HG03460 (cell line): ENCODE results near the gene ERC1.
"Not testable (repeated sequence)": the region's sequence is repeated elsewhere in the genome, so short reads cannot be mapped to it uniquely, and the experiment has no call there.

Experiments
- ATAC-seq: cut with Tn5 transposase; IDR thresholded peaks from one replicate; pipeline ENCODE4 v1.9.1; 2021; ENCODE audit not compliant: unreplicated experiment

The ERC1 gene

DNA sequence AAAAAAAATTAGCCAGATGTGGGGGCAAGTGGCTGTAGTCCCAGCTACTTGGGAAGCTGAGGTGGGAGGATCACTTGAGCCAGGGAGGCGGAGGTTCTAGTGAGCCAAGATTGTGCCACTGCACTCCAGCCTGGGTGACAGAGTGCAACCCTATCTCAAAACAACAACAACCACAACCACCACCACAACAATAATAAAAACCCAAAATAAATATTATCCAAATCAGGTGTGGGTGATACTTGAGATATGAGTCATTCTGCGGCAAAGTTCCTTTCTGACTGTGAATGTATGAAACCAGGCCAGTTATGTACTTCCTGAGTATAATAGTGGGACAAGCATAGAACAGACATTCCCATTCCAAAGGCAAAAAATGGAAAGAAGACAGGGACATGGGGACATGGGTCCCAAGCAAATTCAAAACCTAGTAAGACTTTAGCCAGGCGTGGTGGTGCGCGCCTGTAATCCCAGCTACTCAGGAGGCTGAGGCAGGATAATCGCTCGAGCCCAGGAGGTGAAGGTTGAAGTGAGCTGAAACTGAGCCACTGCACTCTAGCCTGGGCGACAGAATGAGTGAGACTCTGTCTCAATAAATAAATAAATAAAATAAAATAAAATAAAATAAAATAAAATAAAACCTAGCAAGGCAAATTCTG lies 9.7 kb upstream of the ERC1 start:
- no peak for ATAC-seq

DNA sequence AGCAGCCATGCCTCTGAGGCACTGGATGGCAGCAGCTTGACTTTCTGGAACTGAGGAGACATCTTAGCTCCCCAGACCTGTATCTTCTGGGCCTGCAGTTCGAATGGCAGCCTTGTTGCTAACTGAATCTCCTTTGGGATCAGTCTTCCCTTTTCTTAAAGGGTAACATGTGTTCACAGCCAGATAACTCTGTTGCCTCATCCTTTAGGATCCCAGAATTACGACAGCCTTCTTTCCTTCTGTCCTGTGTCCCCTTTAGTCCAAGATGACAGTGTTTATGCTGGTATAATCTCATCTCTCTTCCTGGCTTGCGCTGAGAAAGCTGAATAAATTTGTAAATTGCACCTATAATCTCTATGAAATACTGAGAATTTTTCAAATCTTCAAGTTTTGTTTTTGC lies 9.1 kb upstream of the ERC1 start:
- ATAC-seq, result no peak

DNA sequence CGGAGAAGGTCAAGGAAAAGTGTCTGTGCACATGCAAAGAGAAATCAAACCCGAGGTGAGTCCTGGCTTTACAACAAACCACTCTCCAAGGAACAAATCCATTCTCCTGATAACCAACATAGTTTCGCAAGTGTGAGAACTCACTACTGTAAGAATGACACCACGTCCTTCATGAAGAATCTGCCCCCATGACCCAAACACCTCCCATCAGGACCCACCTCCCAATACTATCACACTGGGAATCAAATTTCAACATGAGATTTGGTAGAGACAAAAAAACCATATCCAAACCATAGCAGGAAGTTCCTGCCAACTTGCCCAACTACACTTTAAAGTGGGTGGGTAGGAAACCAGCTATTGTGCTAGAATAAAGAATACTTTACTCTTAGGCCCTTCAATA lies 2.4 kb upstream of the ERC1 start:
- ATAC-seq, result no peak

DNA sequence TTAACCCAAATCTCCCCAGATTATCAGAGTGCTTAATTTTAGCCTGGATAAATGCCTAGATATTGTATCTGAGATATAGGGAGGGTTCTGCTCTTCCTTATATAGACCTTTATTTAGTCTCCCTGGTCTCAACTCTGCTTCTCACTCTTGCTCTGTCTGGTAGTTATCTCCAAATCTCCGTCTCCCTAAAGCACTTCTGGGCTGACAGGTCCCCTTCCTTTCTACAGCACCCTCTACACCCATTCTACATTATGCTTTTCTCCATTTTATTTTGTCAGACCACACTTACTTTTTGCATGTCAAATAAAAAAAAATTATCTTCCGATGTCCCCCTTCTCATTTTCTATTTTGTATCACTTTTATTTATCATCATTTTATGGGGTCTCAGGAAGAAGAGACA lies 2.0 kb upstream of the ERC1 start:
- ATAC-seq, result no peak

DNA sequence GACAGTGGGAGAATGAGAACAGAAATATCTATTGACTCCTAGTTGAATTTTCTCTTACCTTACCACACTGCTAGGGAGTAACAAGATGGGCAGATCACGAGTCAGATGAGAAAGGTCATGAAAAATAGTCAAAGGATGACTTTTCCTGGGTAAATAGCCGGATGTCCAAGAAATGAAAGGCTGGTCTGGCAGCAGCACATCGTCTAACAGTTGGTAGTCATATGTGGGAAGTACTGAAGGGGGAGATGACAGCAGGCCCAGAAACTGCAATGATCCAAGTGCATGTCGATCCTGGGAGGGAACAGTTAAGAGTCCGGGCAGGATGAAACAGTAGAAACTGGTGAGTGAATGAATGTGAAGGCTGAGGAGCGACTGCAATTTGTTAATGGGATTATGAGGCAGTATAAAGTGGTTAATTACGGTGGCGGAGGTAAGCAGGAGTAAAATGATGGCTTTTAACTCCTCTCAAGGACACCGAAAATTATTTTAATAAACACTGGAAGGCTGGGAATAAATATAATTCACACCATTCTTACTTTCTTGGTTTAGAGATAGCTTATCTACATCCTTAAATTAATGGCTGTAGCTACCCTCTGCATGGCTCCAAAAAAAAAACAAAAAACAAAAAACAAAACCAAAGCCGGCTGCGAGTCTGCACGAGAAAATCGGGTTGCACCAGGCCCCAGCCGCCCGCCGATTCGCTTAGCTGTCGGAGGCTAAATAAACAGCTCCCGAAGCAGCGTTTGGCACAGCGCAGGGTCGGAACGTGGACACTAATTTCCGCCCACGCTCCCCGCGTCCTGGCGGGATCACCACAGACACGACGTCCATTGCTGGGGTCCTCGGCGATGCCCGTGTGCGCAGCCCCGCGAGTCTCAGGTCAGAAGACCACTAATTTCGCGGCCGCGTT lies 1.0 kb upstream of the ERC1 start:
- peak; percentile 8 for ATAC-seq

DNA sequence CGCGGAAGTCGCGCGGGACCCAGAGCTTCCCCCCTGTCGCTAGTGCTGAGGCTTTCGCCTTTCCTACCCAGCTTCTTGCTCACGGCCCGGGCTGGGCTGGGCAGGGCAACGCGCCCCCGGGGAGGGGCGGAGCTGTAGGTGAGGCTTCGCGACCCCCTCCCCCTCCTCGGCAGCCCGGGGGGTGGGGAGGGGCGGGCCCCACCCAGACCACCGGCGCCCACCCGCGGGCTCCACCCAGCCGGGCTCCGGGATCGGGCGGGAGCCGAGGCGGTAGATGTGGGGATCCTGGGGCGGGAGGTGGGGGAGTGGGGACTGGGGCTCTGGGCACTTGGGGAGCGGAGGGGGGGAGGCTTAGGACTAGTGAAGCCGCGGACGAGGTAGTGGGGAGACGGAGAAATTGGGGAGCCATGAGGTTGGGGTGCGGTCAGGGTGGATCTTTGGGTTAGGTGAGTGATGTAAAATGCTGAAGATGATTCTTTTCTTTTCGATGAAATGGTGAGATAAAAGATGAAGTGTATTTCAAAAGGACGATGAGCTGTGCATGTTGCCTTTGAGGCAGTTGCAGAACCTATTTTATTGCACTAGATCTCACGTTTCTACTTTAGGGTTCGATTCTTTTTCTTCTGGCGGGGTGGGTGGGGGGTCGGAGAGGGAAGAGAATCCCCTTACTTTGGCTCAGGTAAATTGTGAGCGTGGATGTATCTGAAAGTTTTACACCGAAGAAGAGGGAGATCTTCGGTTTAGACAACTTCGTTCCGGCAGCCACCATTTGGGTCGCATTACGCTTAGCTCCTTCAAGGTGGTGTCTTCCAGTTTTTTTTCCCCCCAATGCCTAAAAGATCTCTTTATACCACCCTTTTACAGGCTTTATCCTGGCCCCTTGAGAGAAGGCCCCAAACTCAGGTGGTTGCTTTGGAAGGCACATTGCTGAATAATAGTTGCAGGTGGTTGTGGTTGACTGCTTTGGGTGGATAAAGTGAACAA lies 619 bp downstream of the ERC1 start:
- peak; percentile 44 for ATAC-seq

DNA sequence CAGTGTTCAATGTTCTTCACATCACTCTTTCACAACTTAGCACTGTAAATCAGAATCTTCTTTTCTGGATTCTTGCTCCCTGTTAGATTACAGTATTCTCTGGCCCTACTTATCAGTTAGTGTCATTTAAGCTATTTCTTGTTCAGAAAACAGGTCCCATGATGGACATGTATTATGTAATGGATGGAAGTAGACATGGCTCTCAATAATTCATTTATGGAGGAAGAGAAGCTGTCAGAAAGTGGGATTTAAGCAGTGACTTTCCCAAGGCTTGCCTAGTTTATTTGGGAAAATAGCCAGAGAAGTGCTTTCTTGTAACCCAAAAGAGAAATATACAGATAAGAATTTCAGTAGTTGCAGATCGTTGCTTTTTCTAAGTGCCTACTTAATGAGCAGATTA lies 1.6 kb downstream of the ERC1 start:
- ATAC-seq, result no peak

DNA sequence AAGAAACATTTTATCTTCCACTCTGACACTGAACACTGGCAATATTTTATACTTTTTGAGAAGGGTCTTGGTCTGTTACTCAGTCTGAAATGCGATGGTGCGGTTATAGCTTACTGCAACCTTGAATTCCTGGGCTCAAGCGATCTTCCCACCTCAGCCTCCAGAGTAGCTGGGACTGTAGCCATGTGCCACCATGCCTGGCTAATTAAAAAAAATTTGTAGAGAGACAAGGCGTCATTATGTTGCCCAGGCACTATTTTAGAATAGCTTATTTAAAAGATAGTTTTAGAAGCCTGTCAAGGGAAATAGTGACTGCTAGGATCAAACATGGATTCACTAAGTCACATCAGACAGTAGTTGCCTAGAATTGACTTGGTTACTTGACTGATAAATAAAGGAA lies 5.9 kb downstream of the ERC1 start:
- no peak for ATAC-seq

DNA sequence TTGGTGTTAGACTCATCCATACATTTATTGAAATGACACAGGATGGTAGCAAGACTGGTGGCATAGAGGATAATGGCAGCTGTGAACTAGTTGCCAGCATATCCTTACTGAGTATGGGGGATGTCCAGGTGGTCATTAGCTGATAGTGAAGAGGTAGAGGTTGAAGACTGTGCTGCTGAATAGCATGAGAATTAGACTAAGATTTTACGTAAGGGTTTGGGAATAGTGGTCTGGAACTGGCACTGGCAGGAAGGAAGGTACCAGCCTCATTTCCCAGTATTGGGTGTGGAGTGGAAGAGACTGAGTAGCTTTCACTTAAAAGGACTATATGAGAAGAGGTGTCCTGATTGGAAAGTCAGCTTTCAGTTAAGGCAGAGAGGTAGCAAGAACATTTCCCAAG lies 6.5 kb downstream of the ERC1 start:
- no peak for ATAC-seq

DNA sequence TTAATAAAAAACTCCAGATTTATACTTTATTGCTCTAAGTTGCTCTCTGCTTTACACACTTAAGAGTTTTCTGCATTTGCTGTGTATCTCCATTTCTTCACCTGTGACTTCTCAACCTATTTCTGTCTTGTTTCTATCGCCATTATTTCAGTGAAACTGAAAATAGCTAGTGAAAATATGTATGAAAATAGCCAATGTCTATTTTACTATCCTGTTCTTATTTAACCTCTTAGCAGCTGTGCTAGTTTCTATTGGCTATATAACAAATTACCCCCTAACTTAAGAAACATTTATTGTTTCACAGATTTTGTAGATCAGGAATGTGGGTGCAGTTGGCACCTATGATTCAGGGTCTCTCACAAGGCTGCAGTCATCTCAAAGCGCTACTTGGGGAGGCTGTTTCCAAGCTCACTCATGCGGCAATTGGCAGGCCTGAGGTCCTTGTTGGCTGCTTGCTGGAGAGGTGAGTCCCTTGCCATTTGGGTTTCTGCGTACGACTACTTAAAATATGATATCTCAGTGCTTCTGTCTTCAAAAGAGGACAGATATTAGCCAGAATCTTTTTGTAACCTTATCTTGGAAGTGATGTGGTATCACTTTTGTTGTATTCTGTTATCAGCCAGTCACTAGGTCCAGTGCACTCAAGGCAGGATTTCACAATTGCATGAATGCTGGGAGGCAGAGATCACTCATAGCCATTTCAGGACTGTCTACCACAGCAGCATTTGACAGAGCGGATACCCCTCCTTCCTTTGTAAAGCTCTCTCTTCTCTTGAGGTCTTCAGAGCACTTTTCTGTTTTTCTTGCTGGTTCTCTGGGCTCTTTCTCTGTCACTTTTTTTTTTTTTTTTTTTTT lies 7.2 kb downstream of the ERC1 start:
- peak; percentile 71 for ATAC-seq

DNA sequence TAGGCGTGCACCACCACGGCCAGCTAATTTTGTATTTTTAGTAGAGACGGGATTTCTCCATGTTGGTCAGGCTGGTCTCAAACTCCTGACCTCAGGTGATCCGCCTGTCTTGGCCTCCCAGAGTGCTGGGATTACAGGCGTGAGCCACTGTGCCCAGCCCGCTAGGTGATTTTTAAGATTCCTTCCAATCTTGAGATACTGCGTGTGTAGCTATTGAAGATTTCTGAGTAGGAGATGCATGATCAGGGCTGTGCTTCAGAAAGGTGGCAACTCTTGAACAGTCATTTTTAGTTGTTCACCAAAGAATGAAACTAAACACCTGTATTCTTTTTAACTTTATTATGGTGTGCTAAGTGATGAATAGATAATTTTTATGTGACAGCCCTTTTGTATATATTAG lies 8.7 kb downstream of the ERC1 start:
- ATAC-seq, result not testable (repeated sequence)

DNA sequence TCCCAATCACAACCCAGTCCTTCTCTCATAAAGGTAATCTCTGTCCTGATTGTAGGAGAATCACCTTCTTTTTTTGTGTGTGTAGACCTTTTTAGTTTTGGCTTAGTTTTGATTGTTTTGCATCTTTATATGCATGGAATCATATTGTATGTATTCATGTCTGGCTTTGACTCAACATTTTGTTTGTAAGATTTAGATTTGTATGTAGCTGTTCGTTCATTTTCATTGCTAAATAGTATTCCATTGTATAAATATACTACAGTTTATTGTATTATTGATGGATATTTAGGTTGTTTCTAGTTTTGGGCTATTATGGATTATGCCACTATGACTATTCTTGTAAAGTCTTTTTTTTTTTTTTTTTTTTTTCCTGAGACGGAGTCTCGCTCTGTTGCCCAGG lies 10.5 kb downstream of the ERC1 start:
- no peak for ATAC-seq

DNA sequence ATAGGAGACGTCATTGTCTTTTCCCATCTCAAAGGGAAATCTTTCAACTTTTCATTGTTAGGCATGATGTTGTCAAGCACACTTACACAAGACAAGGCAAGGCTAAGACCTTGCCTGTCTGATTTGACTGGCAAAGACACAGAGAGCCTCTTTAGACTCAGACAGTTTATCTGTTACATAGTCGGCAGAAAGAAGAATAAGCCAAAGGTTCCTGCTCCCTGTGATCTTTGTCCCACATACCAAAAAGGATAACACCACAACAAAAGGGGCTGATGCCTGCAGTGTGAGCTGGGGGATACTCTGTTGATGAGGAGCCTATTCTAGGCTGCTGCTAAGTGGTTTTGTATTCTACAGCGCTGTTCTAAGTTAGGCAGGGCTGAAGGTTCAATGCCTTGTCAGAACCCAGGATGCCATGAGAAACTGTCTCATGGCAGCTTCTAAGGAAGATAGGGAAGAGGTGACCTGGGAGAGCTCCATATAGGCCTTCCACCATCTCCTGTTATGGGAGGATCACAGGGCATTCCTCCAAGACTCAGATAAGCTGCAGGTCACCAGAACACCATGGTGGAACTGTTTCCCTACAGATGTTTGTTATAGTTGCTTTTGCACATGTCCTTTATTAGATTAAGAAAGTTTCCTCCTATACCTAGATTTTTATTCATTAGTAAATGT lies 12.7 kb downstream of the ERC1 start:
- no peak for ATAC-seq

DNA sequence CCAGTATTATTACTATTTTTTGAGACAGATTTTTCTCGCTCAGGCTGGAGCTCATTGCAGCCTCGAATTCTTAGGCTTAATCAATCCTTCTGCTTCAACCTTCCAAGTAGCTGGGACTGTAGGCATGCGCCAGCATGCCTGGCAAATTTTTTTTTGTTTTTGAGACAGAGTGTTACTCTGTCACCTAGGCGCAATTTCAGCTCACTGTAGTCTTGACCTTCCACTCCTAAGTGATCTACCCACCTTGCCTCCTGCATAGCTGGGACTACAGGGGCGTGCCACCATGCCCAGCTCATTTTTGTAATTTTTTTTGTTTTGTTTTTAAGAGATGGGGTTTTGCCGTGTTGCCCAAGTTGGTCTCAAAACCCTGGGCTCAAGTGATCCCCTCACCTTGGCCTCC lies 15.2 kb downstream of the ERC1 start:
- ATAC-seq, result no peak

DNA sequence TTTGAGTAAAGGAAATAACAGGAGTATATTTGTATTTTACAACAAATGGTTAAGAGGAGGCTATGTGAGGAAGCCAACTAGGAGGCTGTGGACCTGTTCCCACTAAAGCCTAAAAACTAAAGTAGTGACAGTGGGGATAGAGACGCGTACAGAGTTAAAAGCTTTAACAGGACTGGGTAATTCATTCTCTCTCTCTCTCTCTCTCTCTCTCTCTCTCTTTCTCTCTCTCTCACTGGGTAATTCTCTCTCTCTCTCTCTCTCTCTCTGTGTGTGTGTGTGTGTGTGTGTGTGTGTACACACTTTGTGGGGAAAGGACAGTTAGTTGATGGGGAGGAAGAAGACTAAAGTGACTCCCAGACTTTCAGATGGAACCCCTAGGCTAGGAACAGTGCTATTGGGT lies 16.3 kb downstream of the ERC1 start:
- no peak for ATAC-seq

DNA sequence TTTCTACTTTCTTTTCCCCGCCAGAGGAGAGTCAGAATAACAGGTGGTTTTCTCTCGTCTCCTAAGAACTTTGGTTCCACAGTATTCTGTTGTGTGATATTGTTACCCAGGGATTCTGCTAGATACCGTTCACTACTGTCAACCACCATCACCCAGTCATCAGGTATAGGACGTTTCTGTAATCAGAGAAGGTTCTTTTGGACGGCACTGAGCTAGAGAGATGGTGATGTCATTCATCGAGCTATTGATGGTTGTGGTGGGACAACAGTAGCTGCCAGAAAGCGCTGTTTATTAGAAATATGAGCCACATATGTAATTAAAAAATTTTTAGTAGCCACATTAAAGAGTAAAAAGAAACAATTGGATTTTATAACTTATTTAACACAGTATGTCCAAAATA lies 17.0 kb downstream of the ERC1 start:
- no peak for ATAC-seq

DNA sequence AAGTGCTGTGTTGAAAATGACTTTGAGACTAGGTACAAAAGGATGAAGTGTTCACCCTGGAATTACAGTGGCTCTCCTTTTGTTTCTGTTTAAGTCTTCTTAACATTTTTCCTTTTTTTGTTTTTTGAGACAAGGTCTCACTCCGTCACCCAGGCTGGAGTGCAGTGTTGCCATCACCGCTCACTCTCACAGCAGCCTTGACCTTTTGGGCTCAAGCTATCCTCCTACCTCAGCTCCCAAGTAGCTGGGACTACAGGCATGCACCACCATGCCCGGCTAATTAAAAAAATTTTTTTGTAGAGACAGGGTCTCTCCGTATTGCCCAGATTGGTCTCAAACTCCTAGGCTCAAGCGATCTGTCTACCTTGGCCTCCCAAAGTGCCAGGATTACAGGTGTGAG lies 20.1 kb downstream of the ERC1 start:
- no peak for ATAC-seq

DNA sequence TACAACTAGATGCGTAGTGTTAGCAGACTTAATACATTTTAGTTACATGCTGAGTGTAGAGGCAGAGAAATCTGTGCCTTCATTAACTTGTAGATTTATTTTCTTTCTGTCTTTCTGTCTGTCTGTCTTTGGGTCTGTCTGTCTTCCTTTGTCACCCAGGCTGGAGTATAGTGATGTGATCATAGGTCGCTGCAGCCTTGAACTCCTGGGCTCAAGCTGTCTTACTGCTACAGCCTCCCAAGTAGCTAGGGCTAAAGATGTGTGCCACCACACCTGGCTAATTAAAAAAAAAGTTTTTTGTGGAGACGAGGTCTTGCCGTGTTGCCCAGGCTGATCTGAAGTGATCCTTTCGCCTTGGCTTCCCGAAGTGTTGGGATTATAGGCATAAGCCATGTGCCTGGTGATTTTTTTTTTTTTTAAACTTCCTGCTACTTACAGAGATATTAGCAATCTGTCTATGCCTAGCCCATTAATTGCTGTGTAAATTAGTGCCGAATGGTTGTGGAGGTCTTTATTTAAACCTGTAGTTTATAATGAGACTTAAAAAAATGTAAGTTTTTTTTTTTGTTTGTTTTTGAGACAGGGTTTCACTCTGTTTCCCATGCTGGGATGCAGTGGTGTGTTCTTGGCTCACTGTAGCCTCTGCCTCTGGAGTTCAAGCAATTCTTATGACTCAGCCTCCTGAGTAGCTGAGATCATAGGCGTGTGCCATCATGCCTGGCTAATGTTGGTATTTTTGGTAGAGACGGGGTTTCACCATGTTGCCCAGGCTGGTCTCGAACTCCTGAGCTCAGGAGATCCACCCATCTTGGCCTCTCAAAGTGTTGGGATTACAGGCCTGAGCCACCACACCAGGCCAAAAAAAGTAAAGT lies 22.8 kb downstream of the ERC1 start:
- no peak for ATAC-seq

DNA sequence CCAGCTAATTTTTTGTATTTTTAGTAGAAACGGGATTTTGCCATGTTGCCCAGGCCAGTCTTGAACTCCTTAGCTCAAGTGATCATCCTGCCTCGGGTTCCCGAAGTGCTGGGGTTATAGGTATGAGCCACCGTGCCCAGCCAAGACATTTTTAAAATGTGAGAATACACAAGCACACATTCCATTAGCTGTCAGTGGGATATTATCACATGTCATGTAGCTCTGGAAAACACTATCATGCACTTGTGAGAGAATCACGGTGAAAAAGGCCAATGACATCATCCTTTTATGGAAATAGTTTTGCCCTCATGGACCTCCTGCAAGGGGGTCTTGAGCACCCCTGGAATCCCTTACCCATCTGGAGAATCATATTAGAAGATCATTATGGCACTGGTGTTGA lies 28.3 kb downstream of the ERC1 start:
- ATAC-seq, result no peak
